Loucy (cell line): ENCODE measurements around the gene STRN.
"Not testable (repeated sequence)": the region's sequence is repeated elsewhere in the genome, so short reads cannot be mapped to it uniquely, and the experiment has no call there.

Experiments used
- EZH2phosphoT487 ChIP-seq: fragments of 200-600 bp; IDR thresholded peaks from 2 replicates; pipeline ENCODE4 v1.6.1; 2018; ENCODE audit warnings: antibody characterized with exemption, mild to moderate bottlenecking, moderate library complexity, borderline replicate concordance
- TF ChIP-seq, protein P1 (sequence below): fragments of 200-600 bp; sonication (generic); conservative IDR thresholded peaks from 2 replicates; pipeline ENCODE4 v1.5.1; 2014; ENCODE audit warnings: mild to moderate bottlenecking, antibody characterized with exemption, low read length

DNA sequence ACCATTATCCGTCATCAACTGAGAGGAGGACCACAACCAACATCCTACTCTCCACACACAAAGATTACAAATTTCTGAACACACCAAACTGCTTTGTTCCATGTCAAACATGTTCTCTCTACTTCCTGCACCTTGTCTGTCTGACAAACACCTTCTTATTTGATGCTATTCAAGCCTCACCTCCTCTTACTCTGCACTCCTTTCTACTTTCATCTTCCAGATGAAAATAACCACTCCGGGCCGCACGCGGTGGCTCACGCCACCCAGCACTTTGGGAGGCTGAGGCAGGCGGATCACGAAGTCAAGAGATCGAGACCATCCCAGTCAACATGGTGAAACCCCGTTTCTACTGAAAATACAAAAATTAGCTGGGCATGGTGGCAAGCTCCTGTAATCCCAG lies 43.7 kb downstream of the STRN start:
- TF ChIP-seq, protein P1, sequence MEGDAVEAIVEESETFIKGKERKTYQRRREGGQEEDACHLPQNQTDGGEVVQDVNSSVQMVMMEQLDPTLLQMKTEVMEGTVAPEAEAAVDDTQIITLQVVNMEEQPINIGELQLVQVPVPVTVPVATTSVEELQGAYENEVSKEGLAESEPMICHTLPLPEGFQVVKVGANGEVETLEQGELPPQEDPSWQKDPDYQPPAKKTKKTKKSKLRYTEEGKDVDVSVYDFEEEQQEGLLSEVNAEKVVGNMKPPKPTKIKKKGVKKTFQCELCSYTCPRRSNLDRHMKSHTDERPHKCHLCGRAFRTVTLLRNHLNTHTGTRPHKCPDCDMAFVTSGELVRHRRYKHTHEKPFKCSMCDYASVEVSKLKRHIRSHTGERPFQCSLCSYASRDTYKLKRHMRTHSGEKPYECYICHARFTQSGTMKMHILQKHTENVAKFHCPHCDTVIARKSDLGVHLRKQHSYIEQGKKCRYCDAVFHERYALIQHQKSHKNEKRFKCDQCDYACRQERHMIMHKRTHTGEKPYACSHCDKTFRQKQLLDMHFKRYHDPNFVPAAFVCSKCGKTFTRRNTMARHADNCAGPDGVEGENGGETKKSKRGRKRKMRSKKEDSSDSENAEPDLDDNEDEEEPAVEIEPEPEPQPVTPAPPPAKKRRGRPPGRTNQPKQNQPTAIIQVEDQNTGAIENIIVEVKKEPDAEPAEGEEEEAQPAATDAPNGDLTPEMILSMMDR, result not testable (repeated sequence)
- not testable (repeated sequence) for TF ChIP-seq EZH2phosphoT487
